MCF 10A (cell line): Measurements from ENCODE around the gene NIN. TPM values are rescaled to one million over a fixed set of nuclear protein-coding genes. Genes with fewer than 3 reads are reported as not detected.

Source experiments
- BruUV-seq: library from RNA; stranded (reverse); fragments of 400-500 nt; replicated peaks from 2 replicates; lab custom pipeline; 2021; lab: Mats Ljungman, UMichigan
- CTCF ChIA-PET: fragments of 300-600 bp; sonication (Branson Sonifier 250); formaldehyde crosslinking; extraction: SDS; loops from one replicate; lab custom pipeline; 2021; ENCODE audit warnings: antibody characterized with exemption, inconsistent platforms; lab: Yijun Ruan, JAX
- POLR2A ChIA-PET: fragments of 300-600, 350-650 bp; sonication (Branson Sonifier 250); formaldehyde crosslinking; extraction: SDS; loops from one replicate; lab custom pipeline; 2020; ENCODE audit warnings: antibody characterized with exemption, inconsistent platforms; lab: Yijun Ruan, JAX
- DNase-seq: peaks from one replicate; pipeline ENCODE4 v3.0.0-alpha.2; 2018; ENCODE audit not compliant: unreplicated experiment
- H3K27ac Mint-ChIP-seq: one replicate; pipeline ENCODE4 v1.8.0; 2022; ENCODE audit warnings: mild to moderate bottlenecking, low read depth, mixed read lengths; ENCODE audit not compliant: unreplicated experiment
- H3K27me3 Mint-ChIP-seq: one replicate; pipeline ENCODE4 v1.8.0; 2022; ENCODE audit warnings: mixed read lengths; ENCODE audit not compliant: insufficient read depth, unreplicated experiment
- H3K36me3 Mint-ChIP-seq: one replicate; pipeline ENCODE4 v1.8.0; 2022; ENCODE audit warnings: mild to moderate bottlenecking, moderate library complexity, mixed read lengths; ENCODE audit not compliant: insufficient read depth, unreplicated experiment
- H3K4me1 Mint-ChIP-seq: one replicate; pipeline ENCODE4 v1.8.0; 2022; ENCODE audit warnings: mixed read lengths; ENCODE audit not compliant: insufficient read depth, unreplicated experiment
- H3K4me3 Mint-ChIP-seq: one replicate; pipeline ENCODE4 v1.8.0; 2022; ENCODE audit warnings: mild to moderate bottlenecking, moderate library complexity, mixed read lengths; ENCODE audit not compliant: unreplicated experiment
- H3K9me3 Mint-ChIP-seq: one replicate; pipeline ENCODE4 v1.8.0; 2022; ENCODE audit warnings: mixed read lengths; ENCODE audit not compliant: unreplicated experiment
- intact Hi-C: fragments of 100-400 bp; cut with micrococcal nuclease; formaldehyde crosslinking; loops from 2 replicates; pipeline ENCODE4 v1.14.1; 2022
- total RNA-seq: library from RNA; stranded (reverse); gene quantifications from 2 replicates; pipeline ENCODE4 v1.2.3, GENCODE V29; 2022
- TF ChIP-seq, protein P1 (sequence below): fragments of 200-600 bp; IDR thresholded peaks from one replicate; pipeline ENCODE4 v1.8.0; 2022; ENCODE audit warnings: antibody characterized with exemption, mild to moderate bottlenecking; ENCODE audit not compliant: unreplicated experiment

Gene NIN
- total RNA-seq, 1 experiment from 2014 or later: 33.0 TPM

DNA sequence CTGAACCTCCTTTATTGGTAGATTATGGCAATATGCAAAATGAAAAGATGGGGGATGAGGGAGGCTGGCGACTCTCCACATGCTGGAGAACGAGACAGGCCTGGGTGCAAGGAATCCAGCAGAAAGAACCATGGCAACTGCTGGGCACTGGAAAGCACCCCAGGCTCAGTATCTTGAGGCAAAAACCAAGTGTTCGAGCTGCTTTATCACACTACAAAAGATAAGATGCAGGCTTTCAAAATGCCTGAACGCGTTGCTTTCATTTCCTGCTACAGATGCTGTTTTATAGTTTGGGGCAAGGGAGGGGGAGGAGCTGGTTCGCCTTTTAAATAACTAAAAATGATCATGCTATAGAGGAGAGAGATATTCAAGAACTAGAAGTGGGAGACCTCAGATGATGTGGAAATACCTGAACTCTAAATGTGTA, 38.9 kb downstream of the NIN start:
- no peaks in the 10 kb centered on the region for H3K27me3 Mint-ChIP-seq
- ChIA-PET POLR2A (interaction anchor here (0.5 to 0.6 kb wide), 3 partner anchors 232 to 1677 kb away, joined by 3 read pairs; partner anchors contain the start of gene ATL1), CTCF (interaction anchor here (0.5 to 6.7 kb wide), 7 partner anchors 16 to 321 kb away, joined by 3 to 53 read pairs (median 3); no protein-coding TSS in a partner anchor)
- intact Hi-C loops: no loop called here
- peaks cover 28% of the 10 kb centered on the region for H3K36me3 Mint-ChIP-seq
- no peak for DNase-seq
- no peak overlapping the region for H3K4me3 Mint-ChIP-seq
- TF ChIP-seq, protein P1, sequence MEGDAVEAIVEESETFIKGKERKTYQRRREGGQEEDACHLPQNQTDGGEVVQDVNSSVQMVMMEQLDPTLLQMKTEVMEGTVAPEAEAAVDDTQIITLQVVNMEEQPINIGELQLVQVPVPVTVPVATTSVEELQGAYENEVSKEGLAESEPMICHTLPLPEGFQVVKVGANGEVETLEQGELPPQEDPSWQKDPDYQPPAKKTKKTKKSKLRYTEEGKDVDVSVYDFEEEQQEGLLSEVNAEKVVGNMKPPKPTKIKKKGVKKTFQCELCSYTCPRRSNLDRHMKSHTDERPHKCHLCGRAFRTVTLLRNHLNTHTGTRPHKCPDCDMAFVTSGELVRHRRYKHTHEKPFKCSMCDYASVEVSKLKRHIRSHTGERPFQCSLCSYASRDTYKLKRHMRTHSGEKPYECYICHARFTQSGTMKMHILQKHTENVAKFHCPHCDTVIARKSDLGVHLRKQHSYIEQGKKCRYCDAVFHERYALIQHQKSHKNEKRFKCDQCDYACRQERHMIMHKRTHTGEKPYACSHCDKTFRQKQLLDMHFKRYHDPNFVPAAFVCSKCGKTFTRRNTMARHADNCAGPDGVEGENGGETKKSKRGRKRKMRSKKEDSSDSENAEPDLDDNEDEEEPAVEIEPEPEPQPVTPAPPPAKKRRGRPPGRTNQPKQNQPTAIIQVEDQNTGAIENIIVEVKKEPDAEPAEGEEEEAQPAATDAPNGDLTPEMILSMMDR: no peak
- H3K4me1 Mint-ChIP-seq: no peaks in the 10 kb centered on the region
- H3K27ac Mint-ChIP-seq: no peak overlapping the region
- no peaks in the 10 kb centered on the region for H3K9me3 Mint-ChIP-seq
- BruUV-seq: no TSS peak

DNA sequence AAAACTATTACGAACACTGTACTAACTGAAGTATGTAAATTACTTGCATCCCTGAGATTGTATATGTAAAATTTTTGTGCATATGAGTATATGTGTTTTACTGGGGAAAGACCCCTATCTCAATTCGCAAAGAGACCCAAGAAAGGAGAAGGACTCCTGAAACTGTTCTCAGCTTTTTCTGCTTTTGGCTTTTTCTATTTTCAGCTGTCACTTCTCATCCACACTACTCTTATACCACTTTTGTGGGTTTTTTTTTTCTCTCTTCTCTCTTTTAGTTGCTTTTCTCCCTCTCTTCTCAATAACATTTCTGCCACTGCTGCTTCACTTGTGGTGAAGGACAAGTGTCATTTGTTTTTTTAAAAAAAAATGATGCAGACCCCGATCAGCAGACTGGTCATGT, 39.8 kb downstream of the NIN start:
- no peaks in the 10 kb centered on the region for H3K9me3 Mint-ChIP-seq
- H3K4me1 Mint-ChIP-seq: no peaks in the 10 kb centered on the region
- ChIA-PET CTCF (interaction anchor here (0.7 to 6.7 kb wide), 4 partner anchors 15 to 252 kb away, joined by 3 to 53 read pairs (median 4); no protein-coding TSS in a partner anchor), POLR2A (interaction anchor here (0.6 kb wide), 1 partner anchor 1678 kb away, joined by 3 read pairs; no protein-coding TSS in a partner anchor)
- intact Hi-C loops: no loop called here
- no peak for DNase-seq
- peaks cover 28% of the 10 kb centered on the region for H3K36me3 Mint-ChIP-seq
- TF ChIP-seq, protein P1: no peak
- no peaks in the 10 kb centered on the region for H3K27me3 Mint-ChIP-seq
- no TSS peak for BruUV-seq
- H3K27ac Mint-ChIP-seq: no peak overlapping the region
- H3K4me3 Mint-ChIP-seq: no peak overlapping the region

DNA sequence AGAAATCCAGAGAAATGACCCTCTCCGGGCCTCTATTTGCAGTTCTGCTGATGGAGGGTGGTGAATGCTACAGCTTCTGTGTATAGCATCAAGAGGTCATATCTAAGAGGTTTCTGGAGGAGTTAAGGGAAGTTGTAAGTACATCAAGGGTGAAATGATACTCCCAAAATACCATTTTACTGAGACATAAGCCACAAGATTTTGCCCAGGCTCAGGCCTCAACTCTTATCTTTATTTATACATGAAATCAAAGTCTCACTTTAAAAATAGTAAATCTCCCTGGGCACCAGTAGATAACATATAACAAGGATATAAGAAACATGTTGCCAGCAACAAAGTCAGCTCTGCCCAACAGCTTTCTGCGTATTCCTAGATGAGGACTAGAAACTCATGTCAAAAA, 40.4 kb downstream of the NIN start:
- intact Hi-C loops: no loop called here
- no peak for DNase-seq
- Mint-ChIP-seq H3K36me3 (peaks cover 28% of the 10 kb centered on the region), H3K4me3 (no peak overlapping the region), H3K9me3 (no peaks in the 10 kb centered on the region), H3K4me1 (no peaks in the 10 kb centered on the region), H3K27ac (no peak overlapping the region), H3K27me3 (no peaks in the 10 kb centered on the region)
- TF ChIP-seq, protein P1: no peak
- POLR2A ChIA-PET: no interaction called here
- CTCF ChIA-PET: interaction anchor here (0.5 to 6.7 kb wide), 4 partner anchors 15 to 643 kb away, joined by 3 to 53 read pairs (median 4); no protein-coding TSS in a partner anchor
- BruUV-seq: no TSS peak

DNA sequence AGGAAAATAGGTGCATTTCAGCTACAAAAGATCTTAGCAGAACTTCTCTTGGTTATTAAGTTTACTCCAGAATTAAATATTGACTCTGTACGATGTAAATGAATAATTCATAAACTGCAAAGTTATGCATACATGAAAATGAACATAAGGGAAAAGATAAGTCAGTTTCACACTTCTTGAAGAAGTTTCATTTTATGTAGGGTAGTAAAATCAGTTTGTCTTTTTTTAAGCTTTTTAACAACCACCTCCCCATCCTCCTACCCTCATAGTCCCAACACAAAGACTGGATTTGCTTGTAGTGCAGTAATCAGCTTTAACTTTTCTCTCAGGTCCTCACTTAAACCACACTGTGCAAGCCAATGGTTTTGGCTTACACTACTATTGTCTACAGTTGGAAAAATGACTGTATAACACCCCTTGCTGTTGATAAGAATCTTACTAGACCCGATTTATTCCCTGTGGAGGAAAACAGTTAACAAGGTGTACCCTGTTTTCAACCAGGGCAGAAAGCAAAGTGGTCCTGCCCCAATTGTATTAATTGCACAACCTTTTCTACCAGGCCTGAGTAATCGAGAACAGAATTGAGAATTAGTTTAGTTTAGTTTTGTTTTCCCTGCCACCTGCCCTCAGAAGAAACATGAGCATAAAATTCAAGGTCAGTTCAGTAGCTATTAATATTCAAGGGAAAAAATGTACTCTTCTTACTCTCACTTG, 44.1 kb downstream of the NIN start:
- ChIA-PET POLR2A (interaction anchor here (0.6 to 1.7 kb wide), 4 partner anchors 12 to 395 kb away, joined by 3 to 4 read pairs (median 4); no protein-coding TSS in a partner anchor), CTCF (interaction anchor here (0.8 to 3.5 kb wide), 2 partner anchors 10 to 74 kb away, joined by 5 to 33 read pairs; no protein-coding TSS in a partner anchor)
- no peaks in the 10 kb centered on the region for H3K9me3 Mint-ChIP-seq
- TF ChIP-seq, protein P1: no peak
- no TSS peak for BruUV-seq
- H3K4me1 Mint-ChIP-seq: no peaks in the 10 kb centered on the region
- H3K4me3 Mint-ChIP-seq: no peak overlapping the region
- DNase-seq: no peak
- no peak overlapping the region for H3K27ac Mint-ChIP-seq
- no peaks in the 10 kb centered on the region for H3K27me3 Mint-ChIP-seq
- intact Hi-C loops: no loop called here
- H3K36me3 Mint-ChIP-seq: peaks cover 20% of the 10 kb centered on the region
